Measurements from ENCODE around the gene TBC1D2.

Gene TBC1D2

DNA sequence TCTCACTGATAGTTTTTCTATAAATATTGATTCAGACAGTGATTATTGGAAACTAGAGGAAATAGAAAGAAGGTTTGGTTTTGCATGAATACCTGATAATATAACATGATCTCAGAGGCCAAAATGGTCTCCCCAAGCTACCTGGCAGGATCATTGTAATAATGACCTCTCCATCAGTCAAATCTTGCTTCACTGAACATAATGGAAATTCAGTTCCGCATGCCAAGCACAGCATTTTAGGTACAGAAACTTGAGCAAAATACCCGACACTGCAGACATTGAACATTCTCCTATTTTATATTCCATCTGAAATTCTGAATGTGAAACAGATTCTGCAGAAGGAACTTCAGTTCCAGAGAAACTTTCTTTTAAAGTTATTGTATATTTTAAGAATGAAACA, 9.1 kb upstream of the TBC1D2 start:
- no peaks in the 10 kb centered on the region for H3K36me3 Mint-ChIP-seq (ENCODE audit: low read depth)
- no peaks in the 10 kb centered on the region for H3K9me3 Mint-ChIP-seq
- H3K27ac Mint-ChIP-seq, result no peak overlapping the region
- TF ChIP-seq CTCF (IDR thresholded peaks at IDR 0.05; ENCODE audit: unreplicated experiment in 3 of 3), result no peak
- no peak overlapping the region for H3K4me3 Mint-ChIP-seq
- H3K27me3 Mint-ChIP-seq (ENCODE audit: low read depth), result peaks cover 9% of the 10 kb centered on the region
- H3K4me1 Mint-ChIP-seq, result peaks cover 2% of the 10 kb centered on the region

DNA sequence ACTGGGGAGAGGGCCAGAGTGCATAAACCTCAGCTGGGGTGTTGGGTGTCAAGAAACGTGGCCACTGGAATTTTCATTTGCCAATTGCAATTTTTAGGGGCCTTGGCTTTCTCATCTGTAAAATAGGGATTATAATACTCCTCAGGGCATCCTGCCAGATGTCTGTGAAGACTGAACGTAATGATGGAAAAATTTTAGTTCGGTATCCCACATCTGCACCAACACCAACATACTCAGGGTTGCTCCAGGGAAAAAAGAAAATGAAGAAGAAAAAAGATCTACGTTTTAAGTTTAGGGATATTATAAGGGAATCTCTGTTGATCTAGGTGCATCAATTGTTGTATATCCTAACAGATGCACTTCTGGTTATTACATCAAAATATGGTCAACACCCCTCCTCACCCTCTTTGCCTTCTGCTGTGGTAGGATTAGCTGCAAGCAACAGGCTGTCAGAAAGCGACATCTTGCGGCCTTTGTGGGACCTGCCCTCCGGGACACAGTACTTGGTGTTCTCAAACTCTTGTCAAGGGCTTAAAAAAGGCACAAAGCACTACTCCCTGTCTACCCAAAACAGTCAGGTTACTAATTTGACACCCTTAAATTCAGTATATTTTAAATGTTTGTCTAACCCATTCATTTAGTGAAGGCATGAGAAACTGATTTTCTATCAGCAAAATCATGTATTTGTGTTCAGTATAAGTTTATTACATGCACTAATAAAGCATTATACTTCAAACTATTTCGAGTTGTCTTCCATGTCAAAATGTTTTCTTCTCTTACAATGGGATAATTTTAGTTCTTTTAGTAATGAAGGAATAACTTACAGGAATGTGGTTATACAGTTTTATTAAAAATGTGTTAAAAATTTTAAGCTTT, 8.3 kb upstream of the TBC1D2 start:
- H3K9me3 Mint-ChIP-seq, result no peaks in the 10 kb centered on the region

DNA sequence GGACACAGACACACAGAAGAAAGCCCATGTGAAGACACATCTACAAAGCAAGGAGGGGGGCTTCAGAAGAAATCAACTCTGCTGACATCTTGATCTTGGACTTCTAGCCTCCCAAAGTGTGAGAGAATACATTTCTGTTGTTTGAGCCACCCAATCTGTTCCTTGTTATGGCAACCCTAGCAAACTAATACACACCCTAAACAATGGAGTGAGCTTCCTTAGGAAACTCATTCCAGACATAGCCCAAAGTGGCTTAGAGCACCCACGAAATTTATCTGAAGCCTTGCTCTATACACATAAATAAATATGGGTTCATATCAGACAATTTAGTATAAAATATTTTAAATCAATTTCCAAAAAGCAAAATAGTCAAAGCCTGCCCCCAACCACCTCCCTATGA, 7.6 kb upstream of the TBC1D2 start:
- Mint-ChIP-seq H3K4me1 (no peaks in the 10 kb centered on the region), H3K27ac (no peak overlapping the region)

More for the DNA sequence above, 8.3 kb upstream of the TBC1D2 start:
- TF ChIP-seq CTCF (IDR thresholded peaks at IDR 0.05; ENCODE audit: unreplicated experiment in 3 of 3), result peak; percentile 91 to 96 (median 95)
- no peak overlapping the region for H3K27ac Mint-ChIP-seq
- H3K27me3 Mint-ChIP-seq (ENCODE audit: low read depth), result peaks cover 9% of the 10 kb centered on the region
- H3K4me3 Mint-ChIP-seq, result no peak overlapping the region
- H3K4me1 Mint-ChIP-seq, result no peaks in the 10 kb centered on the region
- H3K36me3 Mint-ChIP-seq (ENCODE audit: low read depth), result no peaks in the 10 kb centered on the region

GRCh38 chr9:98262056-98262455, 6.6 kb upstream of the TBC1D2 start:
- Mint-ChIP-seq H3K27me3 (ENCODE audit: low read depth) (peaks cover 1% of the 10 kb centered on the region), H3K4me3 (no peak overlapping the region), H3K9me3 (no peaks in the 10 kb centered on the region), H3K27ac (no peak overlapping the region), H3K4me1 (no peaks in the 10 kb centered on the region), H3K36me3 (ENCODE audit: low read depth) (no peaks in the 10 kb centered on the region)
- no peak for TF ChIP-seq CTCF (IDR thresholded peaks at IDR 0.05; ENCODE audit: unreplicated experiment in 3 of 3)

More for the DNA sequence above, 7.6 kb upstream of the TBC1D2 start:
- H3K27me3 Mint-ChIP-seq (ENCODE audit: low read depth), result peaks cover 4% of the 10 kb centered on the region
- no peak overlapping the region for H3K4me3 Mint-ChIP-seq
- TF ChIP-seq CTCF (IDR thresholded peaks at IDR 0.05; ENCODE audit: unreplicated experiment in 3 of 3), result no peak
- H3K9me3 Mint-ChIP-seq, result no peaks in the 10 kb centered on the region
- H3K36me3 Mint-ChIP-seq (ENCODE audit: low read depth), result no peaks in the 10 kb centered on the region

DNA sequence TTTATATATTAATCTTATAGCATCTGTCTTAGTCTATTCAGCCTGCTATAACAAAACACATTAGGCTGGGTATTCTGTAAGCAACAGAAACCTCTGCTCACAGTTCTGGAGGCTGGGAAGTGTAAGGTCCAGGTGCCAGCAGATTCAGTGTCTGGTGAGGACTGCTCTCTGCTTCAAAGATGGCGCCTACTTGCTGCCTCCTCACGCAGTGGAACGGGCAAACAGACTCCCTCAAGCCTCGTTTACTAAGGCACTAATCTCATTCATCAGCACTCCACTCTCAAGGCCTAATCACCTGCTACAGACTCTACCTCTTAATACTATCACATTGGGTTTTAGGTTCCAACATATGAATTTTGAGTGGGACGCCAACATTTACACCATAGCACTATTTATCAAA, 5.2 kb upstream of the TBC1D2 start:
- Mint-ChIP-seq H3K36me3 (ENCODE audit: low read depth) (no peaks in the 10 kb centered on the region), H3K4me3 (no peak overlapping the region), H3K27ac (no peak overlapping the region), H3K4me1 (peaks cover 6% of the 10 kb centered on the region), H3K9me3 (no peaks in the 10 kb centered on the region), H3K27me3 (ENCODE audit: low read depth) (no peaks in the 10 kb centered on the region)
- TF ChIP-seq CTCF (IDR thresholded peaks at IDR 0.05; ENCODE audit: unreplicated experiment in 3 of 3), result no peak

DNA sequence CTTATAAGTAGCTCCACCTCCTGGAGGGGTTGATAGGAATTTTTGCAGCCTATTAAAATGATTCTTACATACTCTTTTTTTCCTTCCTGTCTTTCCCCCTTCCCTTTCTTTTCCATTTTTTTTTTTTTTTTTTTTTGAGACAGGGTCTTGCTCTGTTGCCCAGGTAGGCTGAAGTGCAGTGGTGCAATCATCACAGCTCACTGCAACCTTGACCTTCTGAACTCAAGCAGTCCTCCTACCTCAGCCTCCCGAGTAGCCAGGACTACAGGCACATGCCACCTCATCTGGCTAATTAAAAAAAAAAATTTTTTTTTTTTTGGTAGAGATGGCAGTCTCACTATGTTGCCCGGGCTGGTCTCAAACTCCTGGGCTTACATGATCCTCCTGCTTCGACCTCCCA, 4.3 kb upstream of the TBC1D2 start:
- no peak overlapping the region for H3K4me3 Mint-ChIP-seq
- no peak overlapping the region for H3K27ac Mint-ChIP-seq
- peaks cover 3% of the 10 kb centered on the region for H3K27me3 Mint-ChIP-seq (ENCODE audit: low read depth)
- no peaks in the 10 kb centered on the region for H3K9me3 Mint-ChIP-seq
- no peak for TF ChIP-seq CTCF (IDR thresholded peaks at IDR 0.05; ENCODE audit: unreplicated experiment in 3 of 3)
- peaks cover 6% of the 10 kb centered on the region for H3K4me1 Mint-ChIP-seq
- no peaks in the 10 kb centered on the region for H3K36me3 Mint-ChIP-seq (ENCODE audit: low read depth)

All from nephron (organoid).